Neuron (in vitro differentiated cells): ENCODE measurements around the gene FNDC1.

Experiments used
- H2AFZ ChIP-seq: one replicate; pipeline ENCODE4 v1.6.1; 2013; ENCODE audit warnings: low read depth, mild to moderate bottlenecking, inconsistent platforms, low read length, moderate library complexity
- H3K27me3 ChIP-seq: one replicate; pipeline ENCODE4 v1.6.1; 2013; ENCODE audit warnings: low read length; ENCODE audit not compliant: insufficient read depth
- H3K36me3 ChIP-seq: one replicate; pipeline ENCODE4 v1.6.1; 2013; ENCODE audit warnings: low read length; ENCODE audit not compliant: insufficient read depth
- H3K4me1 ChIP-seq: one replicate; pipeline ENCODE4 v1.6.1; 2013; ENCODE audit warnings: low read length; ENCODE audit not compliant: insufficient read depth
- H3K4me3 ChIP-seq: 2 replicates; pipeline ENCODE4 v1.5.1; 2013; ENCODE audit warnings: mild to moderate bottlenecking, low read length, moderate library complexity
- H3K9me3 ChIP-seq: one replicate; pipeline ENCODE4 v1.6.1; 2013; ENCODE audit warnings: low read length

FNDC1 gene

DNA sequence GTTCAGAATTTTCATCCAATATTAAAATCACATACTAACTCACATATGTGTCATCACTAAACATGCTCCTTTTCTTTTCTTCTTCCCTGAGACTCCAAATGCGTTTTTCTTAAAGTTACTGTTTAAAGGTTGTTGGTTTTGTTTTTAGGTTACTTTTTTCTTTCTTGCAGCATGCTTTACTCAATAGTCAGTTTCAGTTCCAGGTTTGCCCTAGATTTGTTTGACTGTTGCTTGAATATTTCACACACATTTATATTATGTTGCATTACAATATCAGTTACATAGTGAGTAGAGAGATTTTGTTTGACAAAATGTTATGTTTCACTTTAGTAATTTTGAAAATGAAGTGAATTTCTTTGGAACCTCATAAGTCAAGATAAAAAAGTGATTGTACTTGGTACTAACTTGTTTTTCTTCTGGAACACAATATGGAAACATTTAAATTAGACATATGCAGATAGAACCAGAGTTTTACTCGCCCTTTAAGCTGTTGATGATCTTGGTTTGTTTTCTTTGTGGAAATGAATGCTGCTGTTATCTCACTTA is 27.3 kb downstream of the FNDC1 start:
- H3K4me1 ChIP-seq = no peaks in the 10 kb centered on the region
- H3K36me3 ChIP-seq = no peaks in the 10 kb centered on the region
- no peaks in the 10 kb centered on the region for H3K27me3 ChIP-seq
- H2AFZ ChIP-seq = no peak overlapping the region
- H3K4me3 ChIP-seq = no peak overlapping the region
- H3K9me3 ChIP-seq = no peaks in the 10 kb centered on the region

DNA sequence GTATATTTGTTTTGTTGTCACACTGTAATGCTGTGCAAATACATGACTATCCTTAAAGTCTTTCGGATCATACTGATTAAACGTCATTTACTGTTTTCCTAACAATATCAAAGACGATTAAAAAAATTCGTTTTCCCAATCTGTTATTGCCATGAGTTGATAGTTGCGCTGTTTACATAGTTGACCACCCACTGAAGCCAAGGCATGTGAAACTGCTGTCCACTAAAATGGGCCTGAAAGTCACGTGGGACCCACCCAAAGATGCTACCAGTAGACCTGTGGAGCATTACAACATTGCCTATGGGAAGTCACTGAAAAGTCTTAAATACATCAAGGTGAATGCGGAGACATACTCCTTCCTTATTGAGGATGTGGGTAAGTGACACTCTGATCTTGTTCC is 28.1 kb downstream of the FNDC1 start:
- Histone ChIP-seq H2AFZ (no peak overlapping the region), H3K4me1 (no peaks in the 10 kb centered on the region), H3K4me3 (no peak overlapping the region), H3K9me3 (no peaks in the 10 kb centered on the region), H3K27me3 (no peaks in the 10 kb centered on the region), H3K36me3 (no peaks in the 10 kb centered on the region)

DNA sequence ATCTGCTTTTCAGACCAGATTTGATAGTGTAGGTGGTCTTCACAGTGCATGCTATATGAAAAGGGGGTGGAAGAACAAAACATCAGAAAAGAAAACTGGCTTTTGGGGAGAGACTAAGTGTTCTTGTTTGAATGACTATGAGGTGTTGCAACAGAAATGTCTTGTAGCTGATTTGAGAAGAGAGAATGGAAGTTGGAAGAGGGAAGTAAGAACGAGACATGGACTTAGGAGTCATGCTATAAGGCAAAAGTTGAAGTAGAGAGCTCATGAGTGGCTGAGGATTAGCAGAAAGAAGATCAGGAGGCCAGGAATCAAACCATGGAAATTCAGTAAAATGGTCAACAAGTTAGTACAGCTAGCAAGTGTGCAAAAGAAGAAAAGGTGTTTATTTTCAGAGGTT is 32.1 kb downstream of the FNDC1 start:
- no peak overlapping the region for H2AFZ ChIP-seq
- H3K4me3 ChIP-seq = no peak overlapping the region
- H3K36me3 ChIP-seq = no peaks in the 10 kb centered on the region
- no peaks in the 10 kb centered on the region for H3K9me3 ChIP-seq
- no peaks in the 10 kb centered on the region for H3K27me3 ChIP-seq
- no peaks in the 10 kb centered on the region for H3K4me1 ChIP-seq

GRCh38 chr6:159203304-159204005 is 34.3 kb downstream of the FNDC1 start:
- H3K4me1 ChIP-seq = no peaks in the 10 kb centered on the region
- H3K36me3 ChIP-seq = no peaks in the 10 kb centered on the region
- H3K4me3 ChIP-seq = no peak overlapping the region
- no peaks in the 10 kb centered on the region for H3K27me3 ChIP-seq
- H3K9me3 ChIP-seq = no peaks in the 10 kb centered on the region
- H2AFZ ChIP-seq = no peak overlapping the region

- Histone ChIP-seq H2AFZ (no peak overlapping the region), H3K36me3 (no peaks in the 10 kb centered on the region), H3K4me3 (no peak overlapping the region), H3K27me3 (no peaks in the 10 kb centered on the region), H3K4me1 (no peaks in the 10 kb centered on the region), H3K9me3 (no peaks in the 10 kb centered on the region)
Observed at GRCh38 chr6:159204605-159205004, 35.4 kb downstream of the FNDC1 start.

GRCh38 chr6:159212028-159212427 is 42.8 kb downstream of the FNDC1 start:
- Histone ChIP-seq H2AFZ (no peak overlapping the region), H3K4me3 (no peak overlapping the region), H3K27me3 (no peaks in the 10 kb centered on the region), H3K4me1 (peaks cover 7% of the 10 kb centered on the region), H3K9me3 (no peaks in the 10 kb centered on the region), H3K36me3 (no peaks in the 10 kb centered on the region)

GRCh38 chr6:159212525-159213280 is 43.5 kb downstream of the FNDC1 start:
- Histone ChIP-seq H3K4me1 (peaks cover 7% of the 10 kb centered on the region), H3K4me3 (no peak overlapping the region), H3K36me3 (no peaks in the 10 kb centered on the region), H2AFZ (no peak overlapping the region), H3K9me3 (no peaks in the 10 kb centered on the region), H3K27me3 (no peaks in the 10 kb centered on the region)

GRCh38 chr6:159213405-159213804 is 44.2 kb downstream of the FNDC1 start:
- no peaks in the 10 kb centered on the region for H3K27me3 ChIP-seq
- no peaks in the 10 kb centered on the region for H3K36me3 ChIP-seq
- H3K4me1 ChIP-seq = peaks cover 7% of the 10 kb centered on the region
- H2AFZ ChIP-seq = no peak overlapping the region
- H3K4me3 ChIP-seq = no peak overlapping the region
- no peaks in the 10 kb centered on the region for H3K9me3 ChIP-seq

DNA sequence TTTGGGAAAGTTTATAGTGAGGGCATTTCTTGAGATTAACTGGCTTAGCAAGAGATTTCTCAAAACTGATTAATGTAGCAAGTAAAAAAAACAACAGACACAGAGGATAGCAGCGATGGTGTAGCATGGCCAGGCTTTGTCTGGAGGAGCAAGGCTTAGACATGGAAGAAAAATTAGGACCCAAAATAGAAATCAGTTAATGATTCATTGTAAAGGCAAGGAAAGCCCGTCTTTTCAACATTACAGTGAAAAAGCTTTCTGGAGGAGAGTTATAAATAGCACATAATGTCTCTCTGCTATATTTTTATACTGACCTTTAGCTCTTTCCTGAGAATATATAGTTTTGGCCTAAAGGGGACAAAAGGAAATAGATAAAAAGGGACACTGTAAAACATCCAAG is 45.1 kb downstream of the FNDC1 start:
- Histone ChIP-seq H2AFZ (no peak overlapping the region), H3K4me3 (no peak overlapping the region), H3K9me3 (no peaks in the 10 kb centered on the region), H3K36me3 (no peaks in the 10 kb centered on the region), H3K4me1 (peaks cover 7% of the 10 kb centered on the region), H3K27me3 (no peaks in the 10 kb centered on the region)

GRCh38 chr6:159217595-159218275 is 48.5 kb downstream of the FNDC1 start:
- Histone ChIP-seq H3K9me3 (no peaks in the 10 kb centered on the region), H2AFZ (no peak overlapping the region), H3K4me1 (peaks cover 3% of the 10 kb centered on the region), H3K4me3 (no peak overlapping the region), H3K27me3 (peaks cover 2% of the 10 kb centered on the region), H3K36me3 (no peaks in the 10 kb centered on the region)

GRCh38 chr6:159220093-159220492 is 50.9 kb downstream of the FNDC1 start:
- no peak overlapping the region for H3K4me3 ChIP-seq
- peaks cover 2% of the 10 kb centered on the region for H3K27me3 ChIP-seq
- no peak overlapping the region for H2AFZ ChIP-seq
- H3K36me3 ChIP-seq = no peaks in the 10 kb centered on the region
- no peaks in the 10 kb centered on the region for H3K9me3 ChIP-seq
- H3K4me1 ChIP-seq = no peaks in the 10 kb centered on the region

- Histone ChIP-seq H3K9me3 (no peaks in the 10 kb centered on the region), H3K4me3 (no peak overlapping the region), H3K36me3 (no peaks in the 10 kb centered on the region), H3K4me1 (no peaks in the 10 kb centered on the region), H2AFZ (no peak overlapping the region), H3K27me3 (peaks cover 2% of the 10 kb centered on the region)
Observed at GRCh38 chr6:159221486-159222170, 52.4 kb downstream of the FNDC1 start.

GRCh38 chr6:159224452-159224851 is 55.3 kb downstream of the FNDC1 start:
- no peaks in the 10 kb centered on the region for H3K36me3 ChIP-seq
- no peaks in the 10 kb centered on the region for H3K4me1 ChIP-seq
- no peak overlapping the region for H2AFZ ChIP-seq
- H3K27me3 ChIP-seq = peaks cover 5% of the 10 kb centered on the region
- no peak overlapping the region for H3K4me3 ChIP-seq
- H3K9me3 ChIP-seq = no peaks in the 10 kb centered on the region
